Astrocyte (in vitro differentiated cells and primary cell): ENCODE measurements around the gene TMEM217.

Experiments
- CTCF ChIP-seq: IDR thresholded peaks from 2 replicates; pipeline ENCODE4 v1.5.1; 2011; ENCODE audit warnings: low read depth, mild to moderate bottlenecking, inconsistent platforms, low read length, moderate library complexity; ENCODE audit not compliant: insufficient read depth
- EZH2 ChIP-seq: IDR thresholded peaks from 2 replicates; pipeline ENCODE4 v1.6.1; 2012; ENCODE audit warnings: mild to moderate bottlenecking, low read length, inconsistent platforms; ENCODE audit not compliant: insufficient read depth

GRCh38 chr6:37282371-37282770 lies 24.4 kb upstream of the TMEM217 start:
- TF ChIP-seq CTCF (no peak), EZH2 (no peak)
